ENCODE measurements around the gene KHDRBS1. TPM values are rescaled to one million over a fixed set of nuclear protein-coding genes. Genes with fewer than 3 reads are reported as not detected.

Gene KHDRBS1
- total and polyA plus RNA-seq, 2 of the 13 experiments (the other 11 are each of a cell fraction or from before 2014, with no cell fraction given): 25.1 to 39.0 TPM

DNA sequence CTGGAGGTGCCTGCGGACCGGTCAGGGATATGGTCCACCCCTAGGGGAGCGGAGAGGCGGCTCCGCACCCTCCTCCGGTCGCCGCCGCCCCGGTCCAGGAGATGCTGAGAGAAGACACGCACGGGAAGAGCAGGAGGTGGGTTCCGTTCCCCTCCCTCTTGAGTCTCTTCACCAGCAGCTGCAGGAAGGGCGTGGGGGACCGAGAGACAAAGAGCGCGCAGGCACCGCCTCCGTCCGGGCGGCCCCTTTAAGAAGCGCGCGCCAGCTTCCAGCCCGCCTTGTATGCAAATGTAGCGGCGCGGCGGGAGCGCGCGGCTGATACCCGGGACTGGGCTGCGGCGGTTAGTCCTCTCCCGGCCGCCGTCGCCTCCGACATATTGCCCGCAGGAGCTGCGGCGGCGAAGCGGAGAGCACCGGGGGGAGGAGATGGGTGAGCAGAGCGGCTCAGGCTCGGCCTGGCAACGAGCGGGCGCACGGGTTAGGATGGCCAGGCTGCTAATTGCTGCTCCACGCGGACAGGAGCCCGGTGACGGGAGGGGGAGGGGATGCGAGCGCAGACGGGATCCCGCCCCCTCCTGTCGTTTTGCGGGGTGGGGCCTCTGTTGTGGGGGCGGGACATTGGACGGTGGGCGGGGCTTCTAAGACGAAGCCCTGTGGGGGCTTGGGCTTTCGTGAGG, 59.1 kb downstream of the KHDRBS1 start, which contains the start of gene TMEM39B (continued):
- TF ChIP-seq, protein P1, sequence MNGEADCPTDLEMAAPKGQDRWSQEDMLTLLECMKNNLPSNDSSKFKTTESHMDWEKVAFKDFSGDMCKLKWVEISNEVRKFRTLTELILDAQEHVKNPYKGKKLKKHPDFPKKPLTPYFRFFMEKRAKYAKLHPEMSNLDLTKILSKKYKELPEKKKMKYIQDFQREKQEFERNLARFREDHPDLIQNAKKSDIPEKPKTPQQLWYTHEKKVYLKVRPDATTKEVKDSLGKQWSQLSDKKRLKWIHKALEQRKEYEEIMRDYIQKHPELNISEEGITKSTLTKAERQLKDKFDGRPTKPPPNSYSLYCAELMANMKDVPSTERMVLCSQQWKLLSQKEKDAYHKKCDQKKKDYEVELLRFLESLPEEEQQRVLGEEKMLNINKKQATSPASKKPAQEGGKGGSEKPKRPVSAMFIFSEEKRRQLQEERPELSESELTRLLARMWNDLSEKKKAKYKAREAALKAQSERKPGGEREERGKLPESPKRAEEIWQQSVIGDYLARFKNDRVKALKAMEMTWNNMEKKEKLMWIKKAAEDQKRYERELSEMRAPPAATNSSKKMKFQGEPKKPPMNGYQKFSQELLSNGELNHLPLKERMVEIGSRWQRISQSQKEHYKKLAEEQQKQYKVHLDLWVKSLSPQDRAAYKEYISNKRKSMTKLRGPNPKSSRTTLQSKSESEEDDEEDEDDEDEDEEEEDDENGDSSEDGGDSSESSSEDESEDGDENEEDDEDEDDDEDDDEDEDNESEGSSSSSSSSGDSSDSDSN (CRISPR knock-in tag; IDR thresholded peaks at IDR 0.05): peak; percentile 71
- TF ChIP-seq, protein P2, sequence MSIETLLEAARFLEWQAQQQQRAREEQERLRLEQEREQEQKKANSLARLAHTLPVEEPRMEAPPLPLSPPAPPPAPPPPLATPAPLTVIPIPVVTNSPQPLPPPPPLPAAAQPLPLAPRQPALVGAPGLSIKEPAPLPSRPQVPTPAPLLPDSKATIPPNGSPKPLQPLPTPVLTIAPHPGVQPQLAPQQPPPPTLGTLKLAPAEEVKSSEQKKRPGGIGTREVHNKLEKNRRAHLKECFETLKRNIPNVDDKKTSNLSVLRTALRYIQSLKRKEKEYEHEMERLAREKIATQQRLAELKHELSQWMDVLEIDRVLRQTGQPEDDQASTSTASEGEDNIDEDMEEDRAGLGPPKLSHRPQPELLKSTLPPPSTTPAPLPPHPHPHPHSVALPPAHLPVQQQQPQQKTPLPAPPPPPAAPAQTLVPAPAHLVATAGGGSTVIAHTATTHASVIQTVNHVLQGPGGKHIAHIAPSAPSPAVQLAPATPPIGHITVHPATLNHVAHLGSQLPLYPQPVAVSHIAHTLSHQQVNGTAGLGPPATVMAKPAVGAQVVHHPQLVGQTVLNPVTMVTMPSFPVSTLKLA (IDR thresholded peaks at IDR 0.05): 0 out of 2 replicates have a peak, but pooled peaks have one; percentile 3
- TF ChIP-seq, protein P3, sequence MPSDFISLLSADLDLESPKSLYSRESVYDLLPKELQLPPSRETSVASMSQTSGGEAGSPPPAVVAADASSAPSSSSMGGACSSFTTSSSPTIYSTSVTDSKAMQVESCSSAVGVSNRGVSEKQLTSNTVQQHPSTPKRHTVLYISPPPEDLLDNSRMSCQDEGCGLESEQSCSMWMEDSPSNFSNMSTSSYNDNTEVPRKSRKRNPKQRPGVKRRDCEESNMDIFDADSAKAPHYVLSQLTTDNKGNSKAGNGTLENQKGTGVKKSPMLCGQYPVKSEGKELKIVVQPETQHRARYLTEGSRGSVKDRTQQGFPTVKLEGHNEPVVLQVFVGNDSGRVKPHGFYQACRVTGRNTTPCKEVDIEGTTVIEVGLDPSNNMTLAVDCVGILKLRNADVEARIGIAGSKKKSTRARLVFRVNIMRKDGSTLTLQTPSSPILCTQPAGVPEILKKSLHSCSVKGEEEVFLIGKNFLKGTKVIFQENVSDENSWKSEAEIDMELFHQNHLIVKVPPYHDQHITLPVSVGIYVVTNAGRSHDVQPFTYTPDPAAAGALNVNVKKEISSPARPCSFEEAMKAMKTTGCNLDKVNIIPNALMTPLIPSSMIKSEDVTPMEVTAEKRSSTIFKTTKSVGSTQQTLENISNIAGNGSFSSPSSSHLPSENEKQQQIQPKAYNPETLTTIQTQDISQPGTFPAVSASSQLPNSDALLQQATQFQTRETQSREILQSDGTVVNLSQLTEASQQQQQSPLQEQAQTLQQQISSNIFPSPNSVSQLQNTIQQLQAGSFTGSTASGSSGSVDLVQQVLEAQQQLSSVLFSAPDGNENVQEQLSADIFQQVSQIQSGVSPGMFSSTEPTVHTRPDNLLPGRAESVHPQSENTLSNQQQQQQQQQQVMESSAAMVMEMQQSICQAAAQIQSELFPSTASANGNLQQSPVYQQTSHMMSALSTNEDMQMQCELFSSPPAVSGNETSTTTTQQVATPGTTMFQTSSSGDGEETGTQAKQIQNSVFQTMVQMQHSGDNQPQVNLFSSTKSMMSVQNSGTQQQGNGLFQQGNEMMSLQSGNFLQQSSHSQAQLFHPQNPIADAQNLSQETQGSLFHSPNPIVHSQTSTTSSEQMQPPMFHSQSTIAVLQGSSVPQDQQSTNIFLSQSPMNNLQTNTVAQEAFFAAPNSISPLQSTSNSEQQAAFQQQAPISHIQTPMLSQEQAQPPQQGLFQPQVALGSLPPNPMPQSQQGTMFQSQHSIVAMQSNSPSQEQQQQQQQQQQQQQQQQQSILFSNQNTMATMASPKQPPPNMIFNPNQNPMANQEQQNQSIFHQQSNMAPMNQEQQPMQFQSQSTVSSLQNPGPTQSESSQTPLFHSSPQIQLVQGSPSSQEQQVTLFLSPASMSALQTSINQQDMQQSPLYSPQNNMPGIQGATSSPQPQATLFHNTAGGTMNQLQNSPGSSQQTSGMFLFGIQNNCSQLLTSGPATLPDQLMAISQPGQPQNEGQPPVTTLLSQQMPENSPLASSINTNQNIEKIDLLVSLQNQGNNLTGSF (CRISPR knock-in tag; IDR thresholded peaks at IDR 0.05): no peak
- TF ChIP-seq ZNF432 (CRISPR knock-in tag; IDR thresholded peaks at IDR 0.05; ENCODE audit: borderline replicate concordance) (no peak), HMG20B (CRISPR knock-in tag; conservative IDR thresholded peaks at IDR 0.05) (no peak), NAIF1 (CRISPR knock-in tag; IDR thresholded peaks at IDR 0.05; ENCODE audit: borderline replicate concordance) (peak; percentile 58), AGO2 (optimal IDR thresholded peaks at IDR 0.05; ENCODE audit: low read depth, low read length) (peak; percentile 68), LCORL (IDR thresholded peaks at IDR 0.05) (no peak), LCORL (CRISPR knock-in tag; IDR thresholded peaks at IDR 0.05) (peak; percentile 86), BCL6 (CRISPR knock-in tag; IDR thresholded peaks at IDR 0.05) (no peak), TBX3 (IDR thresholded peaks at IDR 0.05; ENCODE audit: borderline replicate concordance) (no peak), RAD51 (IDR thresholded peaks at IDR 0.05; ENCODE audit: borderline replicate concordance) (no peak), ZNF30 (CRISPR knock-in tag; IDR thresholded peaks at IDR 0.05) (peak; percentile 66; the same call in 1 of the 2 replicates), FOXJ3 (CRISPR knock-in tag; IDR thresholded peaks at IDR 0.05; ENCODE audit: borderline replicate concordance) (0 out of 2 replicates have a peak, but pooled peaks have one; percentile 28), HES4 (CRISPR knock-in tag; IDR thresholded peaks at IDR 0.05; ENCODE audit: borderline replicate concordance) (no peak)
- TF ChIP-seq, protein P4, sequence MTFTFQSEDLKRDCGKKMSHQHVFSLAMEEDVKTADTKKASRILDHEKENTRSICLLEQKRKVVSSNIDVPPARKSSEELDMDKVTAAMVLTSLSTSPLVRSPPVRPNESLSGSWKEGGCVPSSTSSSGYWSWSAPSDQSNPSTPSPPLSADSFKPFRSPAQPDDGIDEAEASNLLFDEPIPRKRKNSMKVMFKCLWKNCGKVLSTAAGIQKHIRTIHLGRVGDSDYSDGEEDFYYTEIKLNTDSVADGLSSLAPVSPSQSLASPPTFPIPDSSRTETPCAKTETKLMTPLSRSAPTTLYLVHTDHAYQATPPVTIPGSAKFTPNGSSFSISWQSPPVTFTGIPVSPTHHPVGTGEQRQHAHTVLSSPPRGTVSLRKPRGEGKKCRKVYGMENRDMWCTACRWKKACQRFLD (CRISPR knock-in tag; IDR thresholded peaks at IDR 0.05; ENCODE audit: borderline replicate concordance): peak; percentile 61; the same call in 1 of the 2 replicates
- TF ChIP-seq, protein P5, sequence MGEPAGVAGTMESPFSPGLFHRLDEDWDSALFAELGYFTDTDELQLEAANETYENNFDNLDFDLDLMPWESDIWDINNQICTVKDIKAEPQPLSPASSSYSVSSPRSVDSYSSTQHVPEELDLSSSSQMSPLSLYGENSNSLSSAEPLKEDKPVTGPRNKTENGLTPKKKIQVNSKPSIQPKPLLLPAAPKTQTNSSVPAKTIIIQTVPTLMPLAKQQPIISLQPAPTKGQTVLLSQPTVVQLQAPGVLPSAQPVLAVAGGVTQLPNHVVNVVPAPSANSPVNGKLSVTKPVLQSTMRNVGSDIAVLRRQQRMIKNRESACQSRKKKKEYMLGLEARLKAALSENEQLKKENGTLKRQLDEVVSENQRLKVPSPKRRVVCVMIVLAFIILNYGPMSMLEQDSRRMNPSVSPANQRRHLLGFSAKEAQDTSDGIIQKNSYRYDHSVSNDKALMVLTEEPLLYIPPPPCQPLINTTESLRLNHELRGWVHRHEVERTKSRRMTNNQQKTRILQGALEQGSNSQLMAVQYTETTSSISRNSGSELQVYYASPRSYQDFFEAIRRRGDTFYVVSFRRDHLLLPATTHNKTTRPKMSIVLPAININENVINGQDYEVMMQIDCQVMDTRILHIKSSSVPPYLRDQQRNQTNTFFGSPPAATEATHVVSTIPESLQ (CRISPR knock-in tag; conservative IDR thresholded peaks at IDR 0.05): no peak
